ENCODE data around the gene PRSS23.
"Not testable (repeated sequence)": the region's sequence is repeated elsewhere in the genome, so short reads cannot be mapped to it uniquely, and the experiment has no call there.

The PRSS23 gene

GRCh38 chr11:86800076-86800959 lies at the start of gene PRSS23:
Gene PRSS23, plus strand, starts transcription at chr11:86800542. Its CDS starts 7,102 bp downstream, at chr11:86807644.
- DNase-seq (ENCODE audit: low read depth), result no peak

- no peak for DNase-seq (ENCODE audit: low read depth)
Measured at GRCh38 chr11:86753459-86753858, 46.9 kb upstream of the PRSS23 start.

GRCh38 chr11:86755146-86755545 lies 45.2 kb upstream of the PRSS23 start:
- DNase-seq (ENCODE audit: low read depth), result no peak

- DNase-seq (ENCODE audit: low read depth), result no peak
Measured at GRCh38 chr11:86758171-86758570, 42.2 kb upstream of the PRSS23 start.

- DNase-seq (ENCODE audit: low read depth), result no peak
Measured at GRCh38 chr11:86760577-86760976, 39.8 kb upstream of the PRSS23 start.

GRCh38 chr11:86761978-86762377 lies 38.4 kb upstream of the PRSS23 start:
- DNase-seq (ENCODE audit: low read depth), result no peak

GRCh38 chr11:86765203-86765602 lies 35.1 kb upstream of the PRSS23 start:
- no peak for DNase-seq (ENCODE audit: low read depth)

- DNase-seq (ENCODE audit: low read depth), result no peak
Measured at GRCh38 chr11:86765878-86766277, 34.5 kb upstream of the PRSS23 start.

GRCh38 chr11:86769219-86769618 lies 31.1 kb upstream of the PRSS23 start:
- DNase-seq (ENCODE audit: low read depth), result no peak

GRCh38 chr11:86770473-86771027 lies 29.8 kb upstream of the PRSS23 start:
- DNase-seq (ENCODE audit: low read depth), result not testable (repeated sequence)

- DNase-seq (ENCODE audit: low read depth), result no peak
Measured at GRCh38 chr11:86772999-86773398, 27.3 kb upstream of the PRSS23 start.

- DNase-seq (ENCODE audit: low read depth), result no peak
Measured at GRCh38 chr11:86773513-86774252, 26.7 kb upstream of the PRSS23 start.

GRCh38 chr11:86774417-86774816 lies 25.9 kb upstream of the PRSS23 start:
- DNase-seq (ENCODE audit: low read depth), result no peak

GRCh38 chr11:86775361-86775760 lies 25.0 kb upstream of the PRSS23 start:
- no peak for DNase-seq (ENCODE audit: low read depth)

GRCh38 chr11:86781546-86781945 lies 18.8 kb upstream of the PRSS23 start:
- DNase-seq (ENCODE audit: low read depth), result no peak

- DNase-seq (ENCODE audit: low read depth), result no peak
Measured at GRCh38 chr11:86782742-86783141, 17.6 kb upstream of the PRSS23 start.

GRCh38 chr11:86783661-86784060 lies 16.7 kb upstream of the PRSS23 start:
- no peak for DNase-seq (ENCODE audit: low read depth)

- DNase-seq (ENCODE audit: low read depth), result no peak
Measured at GRCh38 chr11:86784241-86784681, 16.1 kb upstream of the PRSS23 start.

GRCh38 chr11:86785576-86785975 lies 14.8 kb upstream of the PRSS23 start:
- no peak for DNase-seq (ENCODE audit: low read depth)

- no peak for DNase-seq (ENCODE audit: low read depth)
Measured at GRCh38 chr11:86787018-86787536, 13.3 kb upstream of the PRSS23 start.

- no peak for DNase-seq (ENCODE audit: low read depth)
Measured at GRCh38 chr11:86787656-86788055, 12.7 kb upstream of the PRSS23 start.

- no peak for DNase-seq (ENCODE audit: low read depth)
Measured at GRCh38 chr11:86790195-86790725, 10.1 kb upstream of the PRSS23 start.

Data from non-pigmented ciliary epithelial cell (primary cell).